Caco-2 (cell line): ENCODE results near the gene CASP10. TPM values are rescaled to one million over a fixed set of nuclear protein-coding genes. Genes with fewer than 3 reads are reported as not detected.

Experiments
- BruUV-seq: library from RNA; stranded (reverse); fragments of 400-500 nt; replicated peaks from 2 replicates; lab custom pipeline; 2021; lab: Mats Ljungman, UMichigan
- CTCF ChIA-PET: fragments of 300-600 bp; sonication (Branson Sonifier 250); formaldehyde crosslinking; loops from one replicate; lab custom pipeline; 2022; ENCODE audit warnings: antibody characterized with exemption; lab: Charles Lee
- POLR2A ChIA-PET: fragments of 300-600 bp; sonication (Branson Sonifier 250); formaldehyde crosslinking; loops from one replicate; lab custom pipeline; 2022; ENCODE audit warnings: antibody characterized with exemption; lab: Charles Lee
- DNase-seq, 2 experiments: peaks; one replicate each; pipeline versions ENCODE4 v3.0.0 to v3.0.0-alpha.2; 2020 to 2022
- H3K27me3 ChIP-seq: replicated peaks from 2 replicates; pipeline ENCODE4 v1.6.0; 2011; ENCODE audit warnings: low read length; ENCODE audit not compliant: control insufficient read depth, insufficient read depth
- H3K36me3 ChIP-seq: 2 replicates; pipeline ENCODE4 v1.5.1; 2011; ENCODE audit warnings: low read length; ENCODE audit not compliant: control insufficient read depth, insufficient read depth
- H3K4me1 ChIP-seq: fragments of 250-450 bp; sonication (Bioruptor Pico); 2 replicates; pipeline ENCODE4 v1.5.1; 2020; ENCODE audit warnings: mild to moderate bottlenecking
- H3K4me3 ChIP-seq: 2 replicates; pipeline ENCODE4 v1.5.1; 2011; ENCODE audit warnings: low read depth, mild to moderate bottlenecking, control low read depth, low read length
- H3K9me3 ChIP-seq: fragments of 250-450 bp; sonication (Bioruptor Pico); 2 replicates; pipeline ENCODE4 v1.5.1; 2020; ENCODE audit warnings: mild to moderate bottlenecking, moderate library complexity
- H3K27ac Mint-ChIP-seq: one replicate; pipeline ENCODE4 v1.8.0; 2022; ENCODE audit warnings: mixed read lengths; ENCODE audit not compliant: unreplicated experiment
- H3K27me3 Mint-ChIP-seq: one replicate; pipeline ENCODE4 v1.8.0; 2022; ENCODE audit warnings: mixed read lengths; ENCODE audit not compliant: insufficient read depth, unreplicated experiment
- H3K36me3 Mint-ChIP-seq: one replicate; pipeline ENCODE4 v1.8.0; 2022; ENCODE audit warnings: mild to moderate bottlenecking, mixed read lengths; ENCODE audit not compliant: insufficient read depth, unreplicated experiment
- H3K4me1 Mint-ChIP-seq: one replicate; pipeline ENCODE4 v1.8.0; 2022; ENCODE audit warnings: low read depth, mixed read lengths; ENCODE audit not compliant: unreplicated experiment
- H3K4me3 Mint-ChIP-seq: one replicate; pipeline ENCODE4 v1.8.0; 2022; ENCODE audit warnings: mild to moderate bottlenecking, moderate library complexity, mixed read lengths; ENCODE audit not compliant: unreplicated experiment
- H3K9me3 Mint-ChIP-seq: one replicate; pipeline ENCODE4 v1.8.0; 2022; ENCODE audit warnings: mixed read lengths; ENCODE audit not compliant: unreplicated experiment
- CTCF ChIP-seq, 2 experiments: fragments of 200-600 bp in 1 of 2; IDR thresholded peaks; 1 replicate in 1 of 2; 2 replicates in 1 of 2; pipeline versions ENCODE4 v1.5.1 to v1.8.0; 2011 to 2022; ENCODE audit warnings: antibody characterized with exemption in 1 of 2, control low read depth in 1 of 2, inconsistent platforms in 1 of 2, low read depth in 1 of 2, low read length in 1 of 2, mild to moderate bottlenecking in 1 of 2, moderate library complexity in 1 of 2; ENCODE audit not compliant: insufficient read depth in 1 of 2, severe bottlenecking in 1 of 2, unreplicated experiment in 1 of 2
- intact Hi-C: fragments of 100-400 bp; cut with micrococcal nuclease; formaldehyde crosslinking; loops from one replicate; pipeline ENCODE4 v1.10.0; 2022; ENCODE audit not compliant: unreplicated experiment
- total RNA-seq: library from RNA; stranded (reverse); gene quantifications from 2 replicates; pipeline ENCODE4 v1.2.3, GENCODE V29; 2022

Gene CASP10
- total RNA-seq, 1 experiment from 2014 or later, result 5.8 TPM

- no peaks in the 10 kb centered on the region for H3K4me1 Mint-ChIP-seq
- no peak overlapping the region for H3K27ac Mint-ChIP-seq
- Histone ChIP-seq H3K36me3 (no peaks in the 10 kb centered on the region), H3K9me3 (no peaks in the 10 kb centered on the region), H3K27me3 (no peaks in the 10 kb centered on the region), H3K4me3 (no peak overlapping the region), H3K4me1 (peaks cover 7% of the 10 kb centered on the region; the same call in 1 of the 2 replicates)
- H3K27me3 Mint-ChIP-seq, result peaks cover 4% of the 10 kb centered on the region
- intact Hi-C loops, result no loop called here
- ChIA-PET POLR2A (no interaction called here), CTCF (interaction anchor here (1.0 kb wide), 1 partner anchor 66 kb away, joined by 3 read pairs; no protein-coding TSS in a partner anchor)
- no peak overlapping the region for H3K4me3 Mint-ChIP-seq
- H3K36me3 Mint-ChIP-seq, result no peaks in the 10 kb centered on the region
- TF ChIP-seq CTCF (IDR thresholded peaks at IDR 0.05; ENCODE audit: insufficient read depth in 1 of 2, low read depth in 1 of 2, low read length in 1 of 2, severe bottlenecking in 1 of 2, unreplicated experiment in 1 of 2), result no peak
- no peak for DNase-seq
- no TSS peak for BruUV-seq
- H3K9me3 Mint-ChIP-seq, result no peaks in the 10 kb centered on the region
Observed at GRCh38 chr2:201223089-201224073, 40.4 kb downstream of the CASP10 start.

GRCh38 chr2:201228271-201228911 is 45.5 kb downstream of the CASP10 start:
- POLR2A ChIA-PET, result no interaction called here
- Mint-ChIP-seq H3K4me3 (no peak overlapping the region), H3K36me3 (no peaks in the 10 kb centered on the region), H3K27ac (no peak overlapping the region), H3K4me1 (peaks cover 11% of the 10 kb centered on the region), H3K27me3 (peaks cover 4% of the 10 kb centered on the region), H3K9me3 (no peaks in the 10 kb centered on the region)
- Histone ChIP-seq H3K4me3 (no peak overlapping the region), H3K9me3 (no peaks in the 10 kb centered on the region), H3K27me3 (no peaks in the 10 kb centered on the region), H3K36me3 (no peaks in the 10 kb centered on the region), H3K4me1 (peaks cover 6% of the 10 kb centered on the region)
- CTCF ChIA-PET, result no interaction called here
- no TSS peak for BruUV-seq
- DNase-seq, result no peak
- intact Hi-C loops, result no loop called here
- no peak for TF ChIP-seq CTCF (IDR thresholded peaks at IDR 0.05; ENCODE audit: insufficient read depth in 1 of 2, low read depth in 1 of 2, low read length in 1 of 2, severe bottlenecking in 1 of 2, unreplicated experiment in 1 of 2)

GRCh38 chr2:201228912-201229290 is 46.0 kb downstream of the CASP10 start:
- POLR2A ChIA-PET, result no interaction called here
- H3K27me3 Mint-ChIP-seq, result peaks cover 4% of the 10 kb centered on the region
- Histone ChIP-seq H3K4me1 (peaks cover 6% of the 10 kb centered on the region), H3K27me3 (no peaks in the 10 kb centered on the region), H3K4me3 (no peak overlapping the region), H3K36me3 (no peaks in the 10 kb centered on the region), H3K9me3 (no peaks in the 10 kb centered on the region)
- no peaks in the 10 kb centered on the region for H3K9me3 Mint-ChIP-seq
- BruUV-seq, result no TSS peak
- CTCF ChIA-PET, result no interaction called here
- TF ChIP-seq CTCF (IDR thresholded peaks at IDR 0.05; ENCODE audit: insufficient read depth in 1 of 2, low read depth in 1 of 2, low read length in 1 of 2, severe bottlenecking in 1 of 2, unreplicated experiment in 1 of 2), result no peak
- DNase-seq, result no peak
- intact Hi-C loops, result no loop called here
- peaks cover 11% of the 10 kb centered on the region for H3K4me1 Mint-ChIP-seq
- H3K4me3 Mint-ChIP-seq, result no peak overlapping the region
- no peak overlapping the region for H3K27ac Mint-ChIP-seq
- no peaks in the 10 kb centered on the region for H3K36me3 Mint-ChIP-seq
